ENCODE data around the gene CDK10. TPM values are rescaled to one million over a fixed set of nuclear protein-coding genes. Genes with fewer than 3 reads are reported as not detected.
A peak's percentile ranks its signal among the peaks of the same experiment; 100 is the strongest.

Gene CDK10
- total RNA-seq, 1 experiment from 2014 or later = 52.6 TPM

DNA sequence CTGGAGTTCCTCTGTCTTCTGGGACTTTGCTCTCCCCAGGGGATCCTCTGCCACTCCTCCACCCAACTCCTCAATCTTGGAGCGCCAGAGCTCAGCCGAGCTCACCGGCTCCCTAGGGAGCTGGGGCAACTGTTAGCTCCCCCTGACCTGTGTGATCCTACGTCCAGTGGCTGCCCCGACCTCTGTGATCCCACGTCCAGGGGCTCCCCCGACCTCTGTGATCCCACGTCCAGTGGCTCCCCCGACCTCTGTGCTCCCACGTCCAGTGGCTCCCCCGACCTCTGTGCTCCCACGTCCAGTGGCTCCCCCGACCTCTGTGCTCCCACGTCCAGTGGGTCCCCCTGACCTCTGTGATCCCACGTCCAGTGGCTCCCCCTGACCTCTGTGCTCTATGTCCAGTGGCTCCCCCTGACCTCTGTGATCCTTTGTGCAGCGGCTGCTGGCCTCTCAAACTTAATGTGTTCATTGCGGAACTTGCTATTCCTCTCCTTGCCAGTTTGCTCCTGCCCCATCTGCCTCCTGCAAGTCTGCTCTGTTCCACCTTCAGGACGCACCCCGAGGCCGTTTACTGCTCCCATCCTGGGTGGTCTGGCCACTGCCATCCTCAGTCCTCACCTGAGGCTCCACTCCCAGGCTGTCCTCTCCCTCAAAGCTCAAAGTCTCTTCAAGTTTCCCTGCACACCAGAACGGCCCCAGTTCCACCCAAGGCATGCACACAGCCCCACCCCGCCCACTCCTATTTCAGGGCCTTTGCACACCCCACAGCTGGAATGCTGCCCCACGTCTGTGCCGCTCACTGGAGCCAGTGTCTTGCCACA, 31.4 kb downstream of the CDK10 start:
- peaks cover 8% of the 10 kb centered on the region for H3K4me1 ChIP-seq (ENCODE audit: control insufficient read depth, insufficient read depth, low read length)
- CTCF ChIA-PET = no interaction called here
- H3K36me3 ChIP-seq (ENCODE audit: control insufficient read depth, insufficient read depth, low read length) = no peaks in the 10 kb centered on the region; the same call in 1 of the 2 replicates

DNA sequence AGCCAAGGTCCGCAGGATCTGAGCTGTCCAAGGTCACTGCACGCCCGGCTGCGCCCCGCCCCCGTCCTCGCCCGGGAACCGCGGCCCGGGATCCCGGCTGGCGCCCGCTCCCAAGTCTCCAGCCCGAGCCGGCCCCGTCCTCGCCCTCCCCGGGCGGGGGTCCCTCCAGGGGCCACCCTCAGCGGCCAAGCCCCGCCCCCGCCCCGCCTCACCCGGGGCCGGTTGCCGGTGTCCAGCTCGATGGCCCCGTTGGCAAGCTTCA, 34.0 kb downstream of the CDK10 start:
- DNase-seq (ENCODE audit: low read depth, low spot score) = no peak
- peak overlapping the region; percentile 61 to 68 for H3K4me3 ChIP-seq (ENCODE audit: low read depth in 2 of 2, low read length in 2 of 2)
- in situ Hi-C loops (cut with HindIII; ENCODE audit: low pct_unique_long_range_greater_than_20kb, low sequenced_read_pairs) (no loop called here), intact Hi-C loops (cut with micrococcal nuclease; ENCODE audit: unreplicated experiment) (no loop called here)
- ChIA-PET POLR2A (no interaction called here), CTCF (no interaction called here)
- no peaks in the 10 kb centered on the region; the same call in 1 of the 2 replicates for H3K36me3 ChIP-seq (ENCODE audit: control insufficient read depth, insufficient read depth, low read length)
- no peaks in the 10 kb centered on the region for H3K27me3 ChIP-seq (ENCODE audit: control insufficient read depth, insufficient read depth, low read length)
- peak; percentile 29 for ATAC-seq
- no peak; the same call in 1 of the 2 replicates for TF ChIP-seq SIN3A (IDR thresholded peaks at IDR 0.05; ENCODE audit: borderline replicate concordance, insufficient read depth, low read depth, low read length)
- TF ChIP-seq POLR2AphosphoS5 (IDR thresholded peaks at IDR 0.05; ENCODE audit: low read depth, low read length) = no peak
- no peak for TF ChIP-seq TCF7L2 (IDR thresholded peaks at IDR 0.05; ENCODE audit: low read depth, low read length)
- TF ChIP-seq, protein P1, sequence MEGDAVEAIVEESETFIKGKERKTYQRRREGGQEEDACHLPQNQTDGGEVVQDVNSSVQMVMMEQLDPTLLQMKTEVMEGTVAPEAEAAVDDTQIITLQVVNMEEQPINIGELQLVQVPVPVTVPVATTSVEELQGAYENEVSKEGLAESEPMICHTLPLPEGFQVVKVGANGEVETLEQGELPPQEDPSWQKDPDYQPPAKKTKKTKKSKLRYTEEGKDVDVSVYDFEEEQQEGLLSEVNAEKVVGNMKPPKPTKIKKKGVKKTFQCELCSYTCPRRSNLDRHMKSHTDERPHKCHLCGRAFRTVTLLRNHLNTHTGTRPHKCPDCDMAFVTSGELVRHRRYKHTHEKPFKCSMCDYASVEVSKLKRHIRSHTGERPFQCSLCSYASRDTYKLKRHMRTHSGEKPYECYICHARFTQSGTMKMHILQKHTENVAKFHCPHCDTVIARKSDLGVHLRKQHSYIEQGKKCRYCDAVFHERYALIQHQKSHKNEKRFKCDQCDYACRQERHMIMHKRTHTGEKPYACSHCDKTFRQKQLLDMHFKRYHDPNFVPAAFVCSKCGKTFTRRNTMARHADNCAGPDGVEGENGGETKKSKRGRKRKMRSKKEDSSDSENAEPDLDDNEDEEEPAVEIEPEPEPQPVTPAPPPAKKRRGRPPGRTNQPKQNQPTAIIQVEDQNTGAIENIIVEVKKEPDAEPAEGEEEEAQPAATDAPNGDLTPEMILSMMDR (IDR thresholded peaks at IDR 0.05) = no peak
- TF ChIP-seq, protein P2, sequence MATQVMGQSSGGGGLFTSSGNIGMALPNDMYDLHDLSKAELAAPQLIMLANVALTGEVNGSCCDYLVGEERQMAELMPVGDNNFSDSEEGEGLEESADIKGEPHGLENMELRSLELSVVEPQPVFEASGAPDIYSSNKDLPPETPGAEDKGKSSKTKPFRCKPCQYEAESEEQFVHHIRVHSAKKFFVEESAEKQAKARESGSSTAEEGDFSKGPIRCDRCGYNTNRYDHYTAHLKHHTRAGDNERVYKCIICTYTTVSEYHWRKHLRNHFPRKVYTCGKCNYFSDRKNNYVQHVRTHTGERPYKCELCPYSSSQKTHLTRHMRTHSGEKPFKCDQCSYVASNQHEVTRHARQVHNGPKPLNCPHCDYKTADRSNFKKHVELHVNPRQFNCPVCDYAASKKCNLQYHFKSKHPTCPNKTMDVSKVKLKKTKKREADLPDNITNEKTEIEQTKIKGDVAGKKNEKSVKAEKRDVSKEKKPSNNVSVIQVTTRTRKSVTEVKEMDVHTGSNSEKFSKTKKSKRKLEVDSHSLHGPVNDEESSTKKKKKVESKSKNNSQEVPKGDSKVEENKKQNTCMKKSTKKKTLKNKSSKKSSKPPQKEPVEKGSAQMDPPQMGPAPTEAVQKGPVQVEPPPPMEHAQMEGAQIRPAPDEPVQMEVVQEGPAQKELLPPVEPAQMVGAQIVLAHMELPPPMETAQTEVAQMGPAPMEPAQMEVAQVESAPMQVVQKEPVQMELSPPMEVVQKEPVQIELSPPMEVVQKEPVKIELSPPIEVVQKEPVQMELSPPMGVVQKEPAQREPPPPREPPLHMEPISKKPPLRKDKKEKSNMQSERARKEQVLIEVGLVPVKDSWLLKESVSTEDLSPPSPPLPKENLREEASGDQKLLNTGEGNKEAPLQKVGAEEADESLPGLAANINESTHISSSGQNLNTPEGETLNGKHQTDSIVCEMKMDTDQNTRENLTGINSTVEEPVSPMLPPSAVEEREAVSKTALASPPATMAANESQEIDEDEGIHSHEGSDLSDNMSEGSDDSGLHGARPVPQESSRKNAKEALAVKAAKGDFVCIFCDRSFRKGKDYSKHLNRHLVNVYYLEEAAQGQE (IDR thresholded peaks at IDR 0.05; ENCODE audit: insufficient read depth in 1 of 2, low read depth in 2 of 2, low read length in 1 of 2) = no peak
- peak overlapping the region; percentile 59; the same call in 1 of the 2 replicates for H3K27ac ChIP-seq (ENCODE audit: low read length)
- peaks cover 8% of the 10 kb centered on the region for H3K4me1 ChIP-seq (ENCODE audit: control insufficient read depth, insufficient read depth, low read length)
- no peaks in the 10 kb centered on the region for H3K9me3 ChIP-seq (ENCODE audit: control insufficient read depth, insufficient read depth, low read depth, low read length)
- BruUV-seq (replicated peaks) = no TSS peak

More for the DNA sequence above, 31.4 kb downstream of the CDK10 start:
- intact Hi-C loops (cut with micrococcal nuclease; ENCODE audit: unreplicated experiment) (no loop called here), in situ Hi-C loops (cut with HindIII; ENCODE audit: low pct_unique_long_range_greater_than_20kb, low sequenced_read_pairs) (no loop called here)
- H3K9me3 ChIP-seq (ENCODE audit: control insufficient read depth, insufficient read depth, low read depth, low read length) = no peaks in the 10 kb centered on the region
- POLR2A ChIA-PET = no interaction called here
- TF ChIP-seq SIN3A (IDR thresholded peaks at IDR 0.05; ENCODE audit: borderline replicate concordance, insufficient read depth, low read depth, low read length) (no peak), TCF7L2 (IDR thresholded peaks at IDR 0.05; ENCODE audit: low read depth, low read length) (no peak), POLR2AphosphoS5 (IDR thresholded peaks at IDR 0.05; ENCODE audit: low read depth, low read length) (no peak)
- TF ChIP-seq, protein P1 (IDR thresholded peaks at IDR 0.05) = no peak
- TF ChIP-seq, protein P2 (IDR thresholded peaks at IDR 0.05; ENCODE audit: insufficient read depth in 1 of 2, low read depth in 2 of 2, low read length in 1 of 2) = no peak
- no peak overlapping the region for H3K4me3 ChIP-seq (ENCODE audit: low read depth in 2 of 2, low read length in 2 of 2)
- no peak overlapping the region for H3K27ac ChIP-seq (ENCODE audit: low read length)
- BruUV-seq (replicated peaks) = TSS peak; percentile 63
- no peaks in the 10 kb centered on the region for H3K27me3 ChIP-seq (ENCODE audit: control insufficient read depth, insufficient read depth, low read length)
- DNase-seq (ENCODE audit: low read depth, low spot score) (no peak), ATAC-seq (no peak)
